Fibroblast of lung (primary cell): ENCODE data around the gene BBS10. TPM values are rescaled to one million over a fixed set of nuclear protein-coding genes. Genes with fewer than 3 reads are reported as not detected.
"Not testable (repeated sequence)": the region's sequence is repeated elsewhere in the genome, so short reads cannot be mapped to it uniquely, and the experiment has no call there.

Source experiments
- DNase-seq, 2 donors: peaks; one replicate each; pipeline versions ENCODE4 v3.0.0 to v3.0.0-alpha.2; 2010; ENCODE audit warnings: low read depth in 2 of 2
- H2AFZ ChIP-seq: 2 replicates; pipeline ENCODE4 v1.5.1; 2012; ENCODE audit warnings: low read length, control low read depth, inconsistent platforms
- H3K27ac ChIP-seq: 2 replicates; pipeline ENCODE4 v1.5.1; 2011; ENCODE audit warnings: low read length, control low read depth; ENCODE audit not compliant: insufficient read depth
- H3K27me3 ChIP-seq: 2 replicates; pipeline ENCODE4 v1.5.1; 2011; ENCODE audit warnings: mild to moderate bottlenecking, low read length; ENCODE audit not compliant: control insufficient read depth, insufficient read depth
- H3K36me3 ChIP-seq: 2 replicates; pipeline ENCODE4 v1.5.1; 2011; ENCODE audit warnings: low read length; ENCODE audit not compliant: control insufficient read depth, insufficient read depth
- H3K4me1 ChIP-seq: 2 replicates; pipeline ENCODE4 v1.5.1; 2011; ENCODE audit warnings: low read length; ENCODE audit not compliant: control insufficient read depth, insufficient read depth; ENCODE audit errors: extremely low read depth
- H3K4me2 ChIP-seq: 2 replicates; pipeline ENCODE4 v1.5.1; 2011; ENCODE audit warnings: low read length, control low read depth; ENCODE audit not compliant: insufficient read depth; ENCODE audit errors: extremely low read depth
- H3K4me3 ChIP-seq, 4 experiments: fragments of 200-600 bp in 1 of 4; sonication (generic) in 1 of 4; replicated peaks in 1 of 4; 2 replicates each; pipeline ENCODE4 v1.5.1; 2011 to 2016; ENCODE audit warnings: low read length in 4 of 4, low read depth in 3 of 4, mild to moderate bottlenecking in 3 of 4, control low read depth in 2 of 4, inconsistent platforms in 1 of 4, mixed read lengths in 1 of 4; ENCODE audit not compliant: insufficient read depth in 1 of 4; ENCODE audit errors: control extremely low read depth in 1 of 4
- H3K79me2 ChIP-seq: 2 replicates; pipeline ENCODE4 v1.5.1; 2012; ENCODE audit warnings: mild to moderate bottlenecking, low read length, inconsistent platforms; ENCODE audit not compliant: control insufficient read depth, insufficient read depth
- H3K9ac ChIP-seq: 2 replicates; pipeline ENCODE4 v1.5.1; 2011; ENCODE audit warnings: mild to moderate bottlenecking, low read length, control low read depth; ENCODE audit not compliant: insufficient read depth
- H3K9me3 ChIP-seq: 2 replicates; pipeline ENCODE4 v1.5.1; 2012; ENCODE audit warnings: low read depth, low read length; ENCODE audit not compliant: control insufficient read depth, insufficient read depth
- H4K20me1 ChIP-seq: 2 replicates; pipeline ENCODE4 v1.5.1; 2011; ENCODE audit warnings: low read length; ENCODE audit not compliant: control insufficient read depth, insufficient read depth; ENCODE audit errors: extremely low read depth
- CTCF ChIP-seq, 2 donors: IDR thresholded peaks in 1 of 2; conservative IDR thresholded peaks in 1 of 2; 1 replicate in 1 of 2; 2 replicates in 1 of 2; pipeline ENCODE4 v1.5.1; 2011 to 2012; ENCODE audit warnings: low read length in 2 of 2, control low read depth in 1 of 2, inconsistent platforms in 1 of 2, low read depth in 1 of 2, mild to moderate bottlenecking in 1 of 2
- EZH2 ChIP-seq: IDR thresholded peaks from 2 replicates; pipeline ENCODE4 v1.5.1; 2012; ENCODE audit warnings: low read length, control low read depth, mild to moderate bottlenecking; ENCODE audit errors: missing control alignments
- polyA plus RNA-seq, 2 donors: library from polyadenylated mRNA; depleted of rRNA in 1 of 2; stranded (reverse) in 1 of 2; unstranded in 1 of 2; fragments of >200 nt; gene quantifications; 2 replicates each; pipeline ENCODE4 v1.2.1, GENCODE V29; 2011 to 2012; ENCODE audit warnings: missing spikeins in 1 of 2
- total RNA-seq: library from RNA; depleted of rRNA; stranded (reverse); fragments of >200 nt; gene quantifications from 2 replicates; pipeline ENCODE4 v1.2.1, GENCODE V29; 2014

The BBS10 gene
- total and polyA plus RNA-seq, 2 donors (not counting 1 experiment from before 2014, with no cell fraction given): 19.0 to 31.0 TPM

GRCh38 chr12:76384560-76384959 is 36.3 kb upstream of the BBS10 start:
- no peak overlapping the region for H3K9ac ChIP-seq
- TF ChIP-seq CTCF (conservative IDR thresholded peaks at IDR 0.05 in 1 of 2, IDR thresholded peaks at IDR 0.05 in 1 of 2; ENCODE audit: low read depth in 1 of 2, low read length in 2 of 2): no peak
- no peak for TF ChIP-seq EZH2
- no peak for DNase-seq
- no peaks in the 10 kb centered on the region for H3K4me1 ChIP-seq
- H3K27me3 ChIP-seq: no peaks in the 10 kb centered on the region
- H3K9me3 ChIP-seq: no peaks in the 10 kb centered on the region
- H3K4me2 ChIP-seq: no peak overlapping the region
- no peaks in the 10 kb centered on the region for H3K36me3 ChIP-seq
- no peak overlapping the region for H3K27ac ChIP-seq
- no peaks in the 10 kb centered on the region for H3K79me2 ChIP-seq
- H3K4me3 ChIP-seq: no peak overlapping the region
- no peaks in the 10 kb centered on the region for H4K20me1 ChIP-seq
- H2AFZ ChIP-seq: no peak overlapping the region

GRCh38 chr12:76383988-76384387 is 35.8 kb upstream of the BBS10 start:
- Histone ChIP-seq H3K4me1 (no peaks in the 10 kb centered on the region), H3K4me2 (no peak overlapping the region), H2AFZ (no peak overlapping the region), H4K20me1 (no peaks in the 10 kb centered on the region), H3K9ac (no peak overlapping the region), H3K4me3 (no peak overlapping the region), H3K79me2 (no peaks in the 10 kb centered on the region), H3K36me3 (no peaks in the 10 kb centered on the region), H3K27me3 (no peaks in the 10 kb centered on the region), H3K27ac (no peak overlapping the region), H3K9me3 (no peaks in the 10 kb centered on the region)
- TF ChIP-seq EZH2: no peak
- TF ChIP-seq CTCF (conservative IDR thresholded peaks at IDR 0.05 in 1 of 2, IDR thresholded peaks at IDR 0.05 in 1 of 2; ENCODE audit: low read depth in 1 of 2, low read length in 2 of 2): no peak
- no peak for DNase-seq

DNA sequence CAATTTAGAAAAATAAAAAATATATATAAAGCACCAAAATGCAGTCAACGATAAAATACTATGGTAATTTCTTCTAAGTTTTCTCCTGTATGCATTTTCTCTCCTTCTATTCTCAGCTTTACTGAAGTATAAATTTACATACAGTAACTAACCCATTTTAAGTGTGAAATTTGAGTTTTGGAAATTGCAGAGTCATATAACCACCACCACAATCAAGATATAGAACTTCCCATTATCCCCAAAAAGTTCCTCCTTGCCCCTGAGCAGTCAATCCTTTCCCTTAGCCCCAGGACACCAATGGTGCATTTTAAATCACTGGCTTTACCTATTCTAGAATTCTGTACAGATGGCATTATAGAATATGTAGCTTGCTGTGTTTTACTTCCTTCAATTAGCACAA is 31.0 kb upstream of the BBS10 start:
- Histone ChIP-seq H3K4me3 (no peak overlapping the region), H3K9me3 (no peaks in the 10 kb centered on the region), H3K36me3 (no peaks in the 10 kb centered on the region), H3K27ac (no peak overlapping the region), H2AFZ (no peak overlapping the region), H3K79me2 (no peaks in the 10 kb centered on the region), H3K4me1 (no peaks in the 10 kb centered on the region), H3K4me2 (no peak overlapping the region), H3K27me3 (no peaks in the 10 kb centered on the region), H3K9ac (no peak overlapping the region), H4K20me1 (no peaks in the 10 kb centered on the region)
- no peak for DNase-seq
- TF ChIP-seq CTCF (conservative IDR thresholded peaks at IDR 0.05 in 1 of 2, IDR thresholded peaks at IDR 0.05 in 1 of 2; ENCODE audit: low read depth in 1 of 2, low read length in 2 of 2) (no peak), EZH2 (no peak)

DNA sequence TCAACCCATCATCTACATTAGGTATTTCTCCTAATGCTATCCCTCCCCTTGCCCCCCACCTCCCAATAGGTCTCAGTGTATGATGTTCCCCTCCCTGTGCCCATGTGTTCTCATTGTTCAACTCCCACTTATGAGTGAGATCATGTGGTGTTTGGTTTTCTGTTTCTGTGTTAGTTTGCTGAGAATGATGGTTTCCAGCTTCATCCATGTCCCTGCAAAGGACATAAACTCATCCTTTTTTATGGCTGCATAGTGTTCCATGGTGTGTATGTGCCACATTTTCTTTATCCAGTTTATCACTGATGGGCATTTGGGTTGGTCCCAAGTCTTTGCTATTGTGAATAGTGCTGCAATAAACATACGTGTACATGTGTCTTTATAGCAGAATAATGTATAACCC is 28.7 kb upstream of the BBS10 start:
- H3K4me2 ChIP-seq, H3K4me1 ChIP-seq, DNase-seq, H4K20me1 ChIP-seq, H3K27ac ChIP-seq, H3K9ac ChIP-seq, H3K9me3 ChIP-seq, H3K36me3 ChIP-seq, H3K27me3 ChIP-seq, H3K4me3 ChIP-seq, H3K79me2 ChIP-seq, H2AFZ ChIP-seq: not testable (repeated sequence)
